NOMO-1 treated with DMSO at 0.1 percent for 48 hours (cell line): Measurements from ENCODE around the gene CTSO.
"Not testable (repeated sequence)": the region's sequence is repeated elsewhere in the genome, so short reads cannot be mapped to it uniquely, and the experiment has no call there.

Source experiments
- DNase-seq: peaks from one replicate; lab custom pipeline; 2025; ENCODE audit not compliant: unreplicated experiment; lab: John Stamatoyannopoulos, UW

The CTSO gene

DNA sequence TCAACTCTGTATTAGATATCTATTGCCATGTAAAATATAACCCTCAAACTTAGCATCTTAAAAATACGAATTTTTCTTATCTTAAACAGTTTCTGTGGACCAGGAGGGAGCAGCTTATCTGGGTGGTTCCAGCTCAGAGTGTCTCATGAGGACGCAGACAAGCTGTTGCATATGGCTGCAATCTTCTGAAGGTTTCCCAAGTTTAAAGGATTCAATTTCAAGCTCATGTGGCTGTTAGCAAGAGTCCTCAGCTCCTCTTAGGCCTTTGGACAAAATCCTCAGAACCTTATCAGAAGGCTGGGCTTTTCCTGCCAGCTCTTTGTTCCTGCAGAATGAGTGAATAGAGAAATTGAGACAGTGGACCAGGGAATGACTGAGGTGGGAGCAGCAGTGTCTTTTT lies 2.8 kb upstream of the CTSO start:
- DNase-seq = no peak

DNA sequence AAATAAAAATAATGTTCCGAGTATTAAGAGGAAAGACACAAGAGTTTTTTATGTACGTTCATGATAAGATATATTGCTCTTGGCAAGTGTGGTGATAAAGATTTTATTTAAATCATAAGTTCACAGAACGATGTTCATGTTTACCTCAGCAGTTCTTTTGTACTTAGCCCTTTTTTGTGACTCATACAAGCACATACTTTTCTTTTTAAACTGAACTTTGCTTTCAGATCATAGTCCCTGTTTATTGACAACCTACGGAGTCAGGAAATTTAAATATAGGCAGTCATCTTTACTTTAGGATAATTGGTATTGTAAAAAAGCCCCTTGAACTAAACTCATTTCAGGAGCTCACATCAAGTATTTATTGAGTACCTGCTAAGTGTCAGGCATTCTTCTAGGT lies 1.3 kb upstream of the CTSO start:
- DNase-seq = no peak

DNA sequence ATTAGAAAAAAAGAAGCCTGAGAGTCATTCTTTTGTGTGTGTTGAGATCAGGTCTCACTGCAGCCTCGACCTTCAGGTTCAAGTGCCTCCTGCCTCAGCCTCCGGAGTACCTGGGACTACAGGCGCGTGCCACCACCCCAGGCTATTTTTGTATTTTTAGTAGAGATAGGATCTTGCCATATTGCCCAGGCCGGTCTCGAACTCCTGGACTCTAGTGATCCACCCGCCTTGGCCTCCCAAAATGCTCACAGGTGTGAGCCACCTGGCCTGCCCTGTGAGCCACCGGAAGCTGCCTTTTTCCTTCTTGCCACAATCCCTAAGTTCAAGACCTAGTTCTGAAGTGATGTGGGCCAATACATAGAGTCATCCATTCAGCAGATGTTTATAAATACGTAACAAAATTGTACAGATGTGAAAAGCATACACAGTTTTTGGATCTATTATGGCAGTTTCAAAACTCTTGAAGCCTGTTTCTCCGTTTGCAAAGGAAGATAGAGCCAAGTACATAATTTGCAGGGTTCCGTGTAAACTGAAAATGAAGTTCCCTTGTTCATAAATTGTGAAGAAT lies 536 bp upstream of the CTSO start:
- DNase-seq = no peak

DNA sequence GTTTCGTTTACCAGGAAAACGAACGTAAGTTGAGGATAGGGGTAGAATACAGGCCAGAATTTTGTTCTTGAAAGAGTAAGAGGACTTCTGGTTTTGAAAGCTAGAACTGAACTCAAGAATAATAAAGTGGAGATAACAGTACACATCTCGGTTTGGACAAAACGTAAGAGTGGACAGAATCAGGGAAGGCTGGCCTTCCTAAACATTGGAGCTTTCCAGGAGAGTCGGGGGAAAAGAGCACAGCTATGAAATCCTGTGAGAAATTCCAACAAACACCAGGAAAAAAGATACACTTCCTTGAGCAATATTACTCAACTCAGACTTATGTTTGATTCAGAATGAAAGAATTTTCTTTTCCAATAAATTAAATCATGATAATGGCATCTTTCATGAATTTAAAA lies 1.2 kb downstream of the CTSO start:
- DNase-seq = no peak

DNA sequence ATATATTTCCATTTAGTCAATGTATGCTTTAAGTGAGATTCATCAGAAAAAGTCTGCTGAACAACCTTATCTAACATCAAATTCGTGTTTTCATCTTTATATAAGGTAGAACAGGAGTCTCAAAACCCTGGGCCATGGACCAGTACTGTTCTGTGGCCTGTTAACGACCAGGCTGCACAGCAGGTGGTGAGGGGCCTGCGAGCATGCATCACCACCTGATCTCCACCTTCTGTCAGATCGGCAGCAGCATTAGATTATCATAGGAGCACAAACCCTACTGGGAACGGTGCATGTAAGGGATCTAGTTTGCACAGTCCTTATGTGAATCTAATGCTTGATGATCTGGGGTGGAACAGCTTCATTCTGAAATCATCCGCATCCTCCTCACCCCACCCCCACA lies 3.2 kb downstream of the CTSO start:
- DNase-seq = no peak

DNA sequence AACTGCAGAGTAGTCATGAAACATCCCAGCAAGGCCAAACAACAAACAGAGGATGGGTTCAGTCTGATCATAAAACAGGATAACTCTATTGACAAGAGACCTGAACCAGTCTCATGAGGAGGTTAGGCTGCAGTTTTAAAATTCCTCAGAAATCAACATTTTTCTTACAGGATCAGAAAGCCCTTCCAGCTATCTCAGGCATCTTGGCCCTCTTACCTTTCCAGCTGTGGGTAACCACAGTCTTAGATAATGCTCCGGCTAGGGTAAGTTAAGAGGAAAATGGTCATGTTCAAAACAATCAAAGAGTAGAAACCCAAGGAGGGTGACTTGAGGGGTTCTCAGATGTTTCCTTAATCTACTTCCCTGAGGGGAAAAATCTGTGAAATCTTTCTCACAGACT lies 5.1 kb downstream of the CTSO start:
- DNase-seq = no peak

DNA sequence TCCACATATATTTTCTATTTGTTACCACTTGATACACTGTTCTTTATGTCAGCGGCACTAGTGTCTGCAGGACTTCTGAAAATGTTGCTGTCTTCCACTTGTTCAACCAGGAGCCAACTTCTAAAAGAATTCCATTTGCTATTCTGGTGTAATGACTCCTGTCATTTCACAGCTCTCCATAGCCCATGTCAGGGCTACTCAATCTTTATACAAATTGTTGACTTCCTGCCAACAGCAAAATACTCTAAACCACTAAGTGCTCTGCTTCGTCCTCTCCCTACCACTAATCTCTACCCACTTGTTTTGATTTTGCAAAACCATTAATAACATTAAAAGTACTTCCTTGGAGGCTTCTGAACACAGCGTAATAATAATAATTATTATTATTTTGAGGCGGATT lies 7.2 kb downstream of the CTSO start:
- DNase-seq = peak; percentile 2

DNA sequence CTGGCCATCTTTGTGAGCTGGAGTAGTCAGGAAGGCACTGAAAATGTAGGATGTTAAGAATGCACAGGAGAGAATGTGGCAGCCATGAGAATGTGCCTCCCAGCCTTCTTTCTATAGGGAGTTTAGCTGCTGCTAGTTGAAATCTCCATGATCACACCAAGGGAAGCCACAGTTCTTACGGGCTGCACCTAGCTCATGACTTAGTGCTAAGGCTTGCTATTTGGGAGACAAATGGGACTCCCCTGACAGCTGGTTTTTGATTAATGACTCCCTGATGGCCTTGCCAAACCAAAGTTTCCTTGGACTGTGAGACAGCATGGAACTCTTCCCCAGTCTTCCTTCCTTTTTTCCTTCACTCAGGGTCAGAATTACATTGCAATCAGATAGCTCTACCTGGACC lies 9.2 kb downstream of the CTSO start:
- no peak for DNase-seq

DNA sequence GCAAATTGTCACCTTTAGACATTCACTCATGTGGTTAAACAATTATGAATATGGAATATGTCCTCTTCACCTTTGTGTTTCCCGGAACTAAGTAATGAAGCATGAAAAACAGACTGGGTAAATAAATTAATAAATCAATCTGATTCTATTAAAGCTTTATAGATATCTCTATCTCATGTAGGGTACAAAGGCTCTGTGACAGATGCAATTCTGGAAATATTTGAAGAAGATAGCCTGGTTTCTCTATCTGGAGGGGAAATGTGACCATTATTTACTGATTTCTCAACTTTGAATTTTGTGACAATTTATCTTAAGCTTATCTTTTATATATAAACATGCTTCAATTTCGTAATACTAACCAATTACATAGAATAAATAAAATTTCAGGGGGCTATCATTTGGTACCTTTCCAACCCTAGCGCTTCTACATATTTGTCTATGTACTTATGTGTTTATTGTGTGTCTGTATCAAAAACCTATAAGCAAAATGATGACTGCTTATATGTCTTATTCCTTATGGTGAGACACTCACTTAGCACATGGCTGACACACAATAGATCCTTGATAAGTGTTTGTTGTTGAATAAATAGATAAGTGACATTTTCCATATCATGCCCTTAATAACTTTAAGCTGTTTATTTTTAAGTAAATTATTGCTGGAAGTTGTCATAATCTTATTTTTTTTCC lies 9.9 kb downstream of the CTSO start:
- no peak for DNase-seq

DNA sequence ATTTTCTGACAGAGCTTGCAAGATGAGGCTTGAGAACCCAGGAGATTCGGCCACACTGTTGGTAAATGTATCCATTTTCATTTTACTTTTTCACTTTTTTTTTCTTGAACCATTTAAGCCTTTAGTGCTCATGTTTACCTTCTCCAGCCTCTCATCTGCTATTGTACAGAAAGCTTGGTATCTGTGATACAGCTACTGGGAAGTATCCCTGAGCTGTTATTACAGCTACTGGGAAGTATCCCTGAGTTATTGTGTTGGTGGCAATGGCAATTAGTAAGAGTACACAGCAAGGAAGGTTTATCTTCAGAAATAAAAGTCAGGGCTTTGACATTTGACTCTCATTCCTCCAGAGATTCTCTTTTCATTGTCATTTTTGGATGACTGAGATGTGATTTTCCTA lies 11.8 kb downstream of the CTSO start:
- no peak for DNase-seq

DNA sequence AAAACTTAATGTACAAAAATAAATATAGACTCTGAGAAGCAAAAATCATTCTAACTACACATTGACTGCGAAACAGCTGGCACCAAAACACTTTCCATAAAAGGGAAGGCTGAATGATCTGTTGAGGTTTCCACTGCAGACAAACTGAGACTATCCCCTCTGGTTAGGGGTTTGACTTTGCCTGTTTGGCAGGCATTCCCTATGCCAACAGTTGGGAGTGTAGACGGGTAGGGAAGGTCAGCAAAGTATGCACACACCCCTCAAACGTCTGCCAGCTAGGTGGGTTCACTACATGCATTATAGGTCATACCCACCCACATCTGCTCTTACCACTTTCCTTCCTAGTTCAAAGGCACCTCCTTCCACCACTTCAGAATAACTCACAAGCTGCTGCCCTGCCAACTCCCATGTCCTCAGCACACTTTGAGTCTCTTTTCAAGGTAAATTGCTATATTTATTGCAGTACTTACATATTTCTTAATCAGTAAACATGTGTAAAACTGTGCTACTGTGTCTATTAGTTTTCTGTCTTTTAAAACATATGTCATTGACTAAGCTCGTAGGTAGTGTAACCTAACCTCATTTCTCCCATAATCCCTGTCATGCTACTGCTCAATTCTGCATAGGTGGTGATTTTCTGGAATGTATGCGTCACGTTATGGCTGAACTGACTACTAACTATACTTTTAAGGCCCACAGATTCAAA lies 12.4 kb downstream of the CTSO start:
- DNase-seq = no peak

DNA sequence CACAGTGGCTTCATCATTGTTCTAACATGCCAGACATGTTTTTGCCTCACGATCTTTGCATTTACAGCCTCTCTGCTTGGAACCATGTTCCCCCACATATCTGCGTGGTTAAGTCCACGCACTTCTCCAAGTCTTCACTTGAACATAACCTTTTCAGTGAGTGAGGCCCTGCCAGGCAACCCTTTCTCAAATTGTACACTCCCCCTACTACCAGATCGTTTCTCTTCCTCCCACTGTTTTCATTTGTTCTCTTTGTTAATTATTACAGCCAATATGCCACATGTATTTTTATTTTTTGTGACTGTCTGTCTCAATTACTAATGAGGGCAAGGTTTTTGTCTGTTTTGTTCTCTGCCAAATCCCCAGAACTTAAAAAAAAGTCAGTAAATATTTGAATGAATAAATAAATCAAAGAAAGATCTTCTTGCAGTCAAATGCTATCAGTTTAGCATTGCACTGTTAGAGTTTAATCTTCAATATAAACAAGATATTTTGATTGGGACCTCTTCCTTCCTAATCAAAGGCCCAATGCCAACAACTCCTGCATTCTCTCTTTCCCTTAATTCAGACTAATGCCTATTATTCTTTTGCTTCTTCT lies 18.2 kb downstream of the CTSO start:
- DNase-seq = no peak

DNA sequence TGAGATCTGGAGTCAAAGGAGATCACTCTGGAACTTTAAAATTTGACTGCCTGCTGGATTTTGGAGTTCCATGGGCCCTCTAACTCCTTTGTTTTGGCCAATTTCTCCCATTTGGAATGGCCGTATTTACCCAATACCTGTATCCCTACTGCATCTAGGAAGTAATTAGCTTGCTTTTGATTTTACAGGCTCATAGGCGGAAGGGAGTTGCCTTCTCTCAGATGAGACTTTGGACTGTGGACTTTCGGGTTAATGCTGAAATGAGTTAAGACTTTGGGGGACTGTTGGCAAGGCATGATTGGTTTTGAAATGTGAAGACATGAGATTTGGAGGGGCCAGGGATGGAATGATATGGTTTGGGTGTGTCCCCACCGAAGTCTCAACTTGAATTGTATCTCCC lies 19.0 kb downstream of the CTSO start:
- DNase-seq = not testable (repeated sequence)

DNA sequence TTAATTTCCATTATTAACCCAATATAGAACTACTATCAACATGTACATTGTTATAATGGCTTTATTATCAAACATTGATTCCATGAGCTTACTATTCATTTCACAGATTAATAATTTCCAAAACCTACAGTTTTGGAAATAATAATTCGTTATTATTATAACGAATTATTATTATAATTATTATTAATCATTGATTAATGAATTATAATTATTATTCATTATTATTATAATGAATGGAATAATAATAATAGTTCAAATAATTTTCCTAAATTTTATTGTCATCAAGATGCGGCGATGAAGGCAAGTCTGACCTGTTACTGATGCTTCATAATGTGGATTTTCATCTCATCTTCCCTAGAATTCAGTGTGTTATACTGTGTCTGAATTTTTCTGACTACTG lies 22.0 kb downstream of the CTSO start:
- DNase-seq = no peak

DNA sequence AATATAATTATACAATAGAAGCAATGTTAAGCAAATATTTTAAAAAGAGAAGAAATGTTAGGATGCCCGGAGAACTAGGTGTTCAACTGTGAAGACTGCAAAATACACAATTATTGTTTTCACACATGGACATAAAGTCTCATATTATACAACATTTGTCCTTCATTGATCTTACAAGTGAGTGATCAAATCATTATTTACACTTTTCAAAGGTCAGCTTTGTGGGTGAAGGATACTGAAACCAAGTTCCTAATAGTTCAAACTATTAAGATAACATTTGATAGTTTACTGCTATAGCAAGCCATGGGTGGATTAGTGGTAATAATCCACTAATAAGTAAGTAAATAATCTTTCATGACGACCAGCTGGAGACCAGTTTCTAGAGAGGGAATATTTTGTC lies 23.3 kb downstream of the CTSO start:
- DNase-seq = no peak

DNA sequence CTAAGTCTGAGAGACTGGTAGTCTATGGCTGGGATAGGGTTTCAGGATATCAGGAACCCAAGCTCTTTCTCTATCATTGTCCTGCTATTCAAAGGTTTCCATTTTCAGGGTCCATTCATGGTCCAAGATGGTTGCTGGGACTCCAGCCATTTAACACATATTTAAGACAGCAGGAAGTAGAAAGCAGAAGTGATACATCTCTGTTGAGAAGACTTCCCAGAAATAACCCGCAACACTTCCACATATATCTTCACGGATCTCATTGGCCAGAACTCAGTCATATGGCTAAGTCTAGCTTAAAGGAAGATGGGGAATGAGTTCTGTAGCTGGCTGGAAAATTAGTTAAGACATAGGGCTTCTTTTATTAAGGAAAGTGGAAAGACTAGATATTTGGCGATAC lies 23.8 kb downstream of the CTSO start:
- DNase-seq = peak; percentile 42

DNA sequence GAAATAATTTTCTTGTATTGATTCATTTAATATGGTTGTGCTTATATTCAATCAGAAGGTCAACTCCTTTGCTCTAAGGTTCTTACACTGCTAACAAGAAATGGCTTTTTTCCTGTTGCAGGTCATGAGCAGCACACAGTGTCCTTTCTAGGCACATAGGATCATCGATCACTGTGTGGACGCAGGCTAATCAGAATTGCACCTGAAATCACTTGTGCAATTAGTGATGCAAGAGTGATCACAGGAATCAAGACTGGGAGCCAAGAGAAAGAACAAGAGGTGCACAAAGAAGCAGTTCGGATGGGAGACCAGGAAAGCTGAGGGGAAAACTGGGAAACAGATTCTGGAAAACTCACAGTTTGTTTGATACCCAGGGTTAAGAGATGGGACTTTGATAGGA lies 29.0 kb downstream of the CTSO start:
- no peak for DNase-seq

DNA sequence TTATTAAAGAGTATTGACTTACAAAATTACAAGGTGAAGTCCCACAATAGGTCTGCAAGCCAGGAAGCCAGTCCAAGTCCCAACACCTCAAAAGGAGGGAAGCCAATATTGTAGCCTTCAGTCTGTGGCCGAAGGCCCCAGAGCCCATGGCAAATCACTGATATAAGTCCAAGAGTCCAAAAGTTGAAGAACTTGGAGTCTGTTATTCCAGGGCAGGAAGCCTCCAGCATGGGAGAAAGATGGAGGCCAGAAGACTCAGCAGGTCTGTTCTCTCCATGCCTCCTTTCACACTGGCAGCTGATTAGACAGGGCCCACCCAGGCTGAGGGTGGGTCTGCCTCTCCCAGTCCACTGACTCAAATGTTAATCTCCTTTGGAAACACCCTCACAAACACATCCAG lies 32.1 kb downstream of the CTSO start:
- no peak for DNase-seq

DNA sequence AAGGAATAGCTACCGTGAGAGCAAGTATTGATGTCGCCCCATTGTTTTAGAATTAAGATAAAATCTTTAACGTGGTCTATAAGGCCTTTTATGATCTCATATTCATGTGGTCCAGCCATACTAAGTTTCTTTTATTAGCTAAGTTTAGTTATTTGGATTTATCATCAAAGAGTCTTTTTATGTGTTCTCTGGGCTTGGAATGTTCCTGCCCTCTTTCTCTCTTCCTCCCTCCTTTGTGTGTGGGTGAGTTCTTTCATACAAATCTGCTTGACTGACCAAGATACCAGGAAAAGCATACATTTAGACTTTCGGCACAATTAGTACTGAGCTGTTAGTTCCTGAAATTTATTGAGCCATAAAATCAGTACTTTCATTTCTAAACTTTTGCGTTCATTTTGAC lies 38.9 kb downstream of the CTSO start:
- no peak for DNase-seq

DNA sequence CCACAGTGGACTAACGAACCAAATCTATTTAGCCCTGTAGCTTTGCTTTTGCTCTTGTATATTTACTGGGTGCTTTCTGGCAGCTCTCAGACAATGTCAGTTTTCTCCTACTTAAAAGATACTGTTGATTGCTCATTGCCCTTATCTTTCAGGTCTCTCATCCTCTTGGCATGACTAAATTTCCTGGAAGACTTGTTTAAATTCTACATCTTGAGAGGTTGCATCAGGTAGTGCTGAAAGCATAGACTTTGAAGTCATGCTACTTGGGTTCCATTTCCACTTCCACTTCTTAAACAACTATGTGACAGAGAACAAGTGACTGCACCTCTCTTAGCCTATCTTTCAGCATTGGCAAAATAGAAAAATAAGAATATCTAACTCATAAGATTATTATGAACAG lies 41.8 kb downstream of the CTSO start:
- no peak for DNase-seq

DNA sequence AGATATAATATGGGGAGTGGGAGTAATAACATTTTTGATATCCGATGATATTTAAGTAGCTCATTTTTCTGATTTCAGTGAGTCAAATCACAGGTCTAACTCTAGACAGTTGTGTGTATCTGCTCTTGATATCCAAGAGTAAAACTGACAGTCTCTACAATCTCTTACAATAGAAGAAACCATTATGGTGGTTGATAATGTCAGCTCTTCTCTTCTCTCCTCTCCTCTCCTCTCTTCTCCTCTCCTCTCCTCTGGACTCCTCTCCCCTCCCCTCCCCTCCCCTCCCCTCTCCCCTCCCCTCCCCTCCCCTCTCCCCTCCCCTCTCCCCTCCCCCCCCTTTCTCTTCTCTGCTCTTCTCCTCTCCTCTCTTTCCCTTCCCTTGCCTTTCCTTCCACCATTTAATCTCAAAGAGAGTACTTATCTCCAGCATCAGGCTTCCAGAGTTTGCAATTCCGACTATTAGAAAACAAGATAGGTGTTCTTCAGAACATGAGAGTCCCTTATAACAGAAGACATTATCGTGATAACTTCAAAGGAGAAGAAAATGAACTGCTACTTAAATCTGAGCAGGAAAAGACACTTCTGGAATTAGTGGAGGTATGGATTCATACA lies 43.9 kb downstream of the CTSO start:
- no peak for DNase-seq
